Endodermal cell (in vitro differentiated cells): ENCODE data around the gene NFATC1. TPM values are rescaled to one million over a fixed set of nuclear protein-coding genes. Genes with fewer than 3 reads are reported as not detected.
A peak's percentile ranks its signal among the peaks of the same experiment; 100 is the strongest.

Source experiments
- DNase-seq: peaks from one replicate; pipeline ENCODE4 v3.0.0-alpha.2; 2017
- H3K27ac ChIP-seq: 2 replicates; pipeline ENCODE4 v1.5.1; 2013; ENCODE audit warnings: mild to moderate bottlenecking, low read depth, low read length, moderate library complexity
- H3K27me3 ChIP-seq: 2 replicates; pipeline ENCODE4 v1.6.1; 2013; ENCODE audit warnings: mild to moderate bottlenecking, low read length, moderate library complexity; ENCODE audit not compliant: insufficient read depth, control insufficient read depth, poor library complexity, severe bottlenecking
- H3K36me3 ChIP-seq: 2 replicates; pipeline ENCODE4 v1.7.0; 2013; ENCODE audit warnings: mild to moderate bottlenecking, low read length, moderate library complexity; ENCODE audit not compliant: control insufficient read depth, insufficient read depth
- H3K4me1 ChIP-seq: one replicate; pipeline ENCODE4 v1.7.0; 2013; ENCODE audit warnings: low read length; ENCODE audit not compliant: control insufficient read depth, insufficient read depth
- H3K4me3 ChIP-seq: 2 replicates; pipeline ENCODE4 v1.5.1; 2013; ENCODE audit warnings: mild to moderate bottlenecking, low read length, moderate library complexity
- H3K9ac ChIP-seq: 2 replicates; pipeline ENCODE4 v1.6.1; 2013; ENCODE audit warnings: mild to moderate bottlenecking, low read length, moderate library complexity; ENCODE audit not compliant: poor library complexity, severe bottlenecking; ENCODE audit errors: extremely low read depth
- H3K9me3 ChIP-seq: 2 replicates; pipeline ENCODE4 v1.6.1; 2013; ENCODE audit warnings: mild to moderate bottlenecking, low read length, moderate library complexity; ENCODE audit not compliant: control insufficient read depth
- H3K27ac Mint-ChIP-seq: 2 replicates; pipeline ENCODE4 v1.8.0; 2020; ENCODE audit warnings: mixed read lengths
- H3K27me3 Mint-ChIP-seq: 2 replicates; pipeline ENCODE4 v1.8.0; 2021; ENCODE audit warnings: mild to moderate bottlenecking, mixed read lengths; ENCODE audit not compliant: insufficient read depth
- H3K36me3 Mint-ChIP-seq: 2 replicates; pipeline ENCODE4 v1.8.0; 2020; ENCODE audit warnings: low read depth, mixed read lengths
- H3K4me1 Mint-ChIP-seq: 2 replicates; pipeline ENCODE4 v1.8.0; 2020; ENCODE audit warnings: mixed read lengths
- H3K4me3 Mint-ChIP-seq: 2 replicates; pipeline ENCODE4 v1.8.0; 2020; ENCODE audit warnings: mild to moderate bottlenecking, moderate library complexity, mixed read lengths
- H3K9me3 Mint-ChIP-seq: 2 replicates; pipeline ENCODE4 v1.8.0; 2020; ENCODE audit warnings: mild to moderate bottlenecking, mixed read lengths
- WGBS, 2 experiments: methylation state at CpG; one replicate each; pipeline versions ENCODE4 v1.1.5 to v1.1.7; 2013; ENCODE audit warnings: missing lambda C conversion rate in 2 of 2, mixed read lengths in 1 of 2; ENCODE audit not compliant: insufficient coverage in 1 of 2, insufficient read length in 1 of 2; 5-methylcytosine and 5-hydroxymethylcytosine counted together
- total RNA-seq, 2 donors: library from RNA; stranded (reverse); fragmentation: NEBNext Ultra II Directional in 1 of 2; extraction: Animal tissue kit (Norgen Biotek cat#: 25700) in 1 of 2; gene quantifications; 2 replicates in 1 of 2; 3 replicates in 1 of 2; pipeline ENCODE4 v1.2.1, GENCODE V29; 2021
- TF ChIP-seq, protein P1 (sequence below): fragments of 200-600 bp; sonication (generic); conservative IDR thresholded peaks from 2 replicates; pipeline ENCODE4 v1.5.0; 2021; ENCODE audit warnings: antibody characterized with exemption, mild to moderate bottlenecking

Gene NFATC1
- total RNA-seq, 2 donors from 2014 or later: 23.4 to 32.5 TPM

DNA sequence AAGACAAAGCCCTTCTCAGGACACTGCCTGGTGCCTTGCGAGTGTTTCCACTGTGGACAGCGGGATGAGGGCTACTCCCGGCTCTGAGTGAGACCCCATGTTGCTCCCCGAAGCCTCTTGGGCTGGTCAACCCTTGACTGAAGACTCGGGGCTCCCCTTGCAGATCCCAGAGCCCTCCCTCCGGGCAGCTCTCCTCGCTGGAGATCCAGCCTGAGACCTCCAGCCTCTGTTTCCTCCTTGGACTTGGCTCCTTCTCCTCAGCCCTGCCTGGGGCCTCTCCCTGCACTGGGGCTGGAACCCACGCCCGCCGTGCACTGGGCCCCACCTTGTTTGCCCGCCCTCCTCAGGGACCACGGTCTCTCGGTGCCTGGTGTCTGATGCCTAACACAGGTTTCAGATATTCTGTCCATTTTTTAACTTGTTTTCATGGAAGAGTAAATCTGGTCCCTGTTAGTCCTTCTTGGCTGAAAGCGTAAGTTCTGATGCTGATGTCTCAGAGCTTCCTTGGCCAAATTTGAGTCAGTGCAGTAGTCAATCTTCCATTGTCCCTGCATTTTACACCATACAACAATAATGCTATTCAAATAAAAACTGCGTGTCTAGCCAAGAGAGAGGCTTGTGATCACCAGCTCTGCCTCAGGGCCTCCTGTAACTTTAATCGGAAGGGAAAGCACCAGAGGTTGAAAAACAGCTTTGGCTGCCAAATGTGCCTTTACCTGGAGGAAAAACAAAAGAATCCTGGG is 144.6 kb downstream of the NFATC1 start:
- H3K4me1 Mint-ChIP-seq: no peaks in the 10 kb centered on the region
- 90 to 92% methylated on average over 16 of the region's 16 CpGs for WGBS, 2 experiments
- H3K36me3 Mint-ChIP-seq: peaks cover 2% of the 10 kb centered on the region
- no peak overlapping the region for H3K27ac Mint-ChIP-seq
- no peak overlapping the region for H3K4me3 ChIP-seq
- H3K27me3 ChIP-seq: no peaks in the 10 kb centered on the region
- TF ChIP-seq, protein P1, sequence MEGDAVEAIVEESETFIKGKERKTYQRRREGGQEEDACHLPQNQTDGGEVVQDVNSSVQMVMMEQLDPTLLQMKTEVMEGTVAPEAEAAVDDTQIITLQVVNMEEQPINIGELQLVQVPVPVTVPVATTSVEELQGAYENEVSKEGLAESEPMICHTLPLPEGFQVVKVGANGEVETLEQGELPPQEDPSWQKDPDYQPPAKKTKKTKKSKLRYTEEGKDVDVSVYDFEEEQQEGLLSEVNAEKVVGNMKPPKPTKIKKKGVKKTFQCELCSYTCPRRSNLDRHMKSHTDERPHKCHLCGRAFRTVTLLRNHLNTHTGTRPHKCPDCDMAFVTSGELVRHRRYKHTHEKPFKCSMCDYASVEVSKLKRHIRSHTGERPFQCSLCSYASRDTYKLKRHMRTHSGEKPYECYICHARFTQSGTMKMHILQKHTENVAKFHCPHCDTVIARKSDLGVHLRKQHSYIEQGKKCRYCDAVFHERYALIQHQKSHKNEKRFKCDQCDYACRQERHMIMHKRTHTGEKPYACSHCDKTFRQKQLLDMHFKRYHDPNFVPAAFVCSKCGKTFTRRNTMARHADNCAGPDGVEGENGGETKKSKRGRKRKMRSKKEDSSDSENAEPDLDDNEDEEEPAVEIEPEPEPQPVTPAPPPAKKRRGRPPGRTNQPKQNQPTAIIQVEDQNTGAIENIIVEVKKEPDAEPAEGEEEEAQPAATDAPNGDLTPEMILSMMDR: no peak
- H3K4me1 ChIP-seq: no peaks in the 10 kb centered on the region
- H3K36me3 ChIP-seq: no peaks in the 10 kb centered on the region
- H3K27me3 Mint-ChIP-seq: peaks cover 3% of the 10 kb centered on the region
- H3K9me3 Mint-ChIP-seq: peaks cover 26% of the 10 kb centered on the region
- no peak overlapping the region for H3K9ac ChIP-seq
- H3K27ac ChIP-seq: no peak overlapping the region
- no peak overlapping the region for H3K4me3 Mint-ChIP-seq
- peaks cover 17% of the 10 kb centered on the region for H3K9me3 ChIP-seq
- DNase-seq: peak; percentile 13

- no peak overlapping the region for H3K4me3 ChIP-seq
- H3K36me3 Mint-ChIP-seq: peaks cover 2% of the 10 kb centered on the region
- H3K9me3 ChIP-seq: peaks cover 17% of the 10 kb centered on the region
- H3K27ac ChIP-seq: no peak overlapping the region
- no peak overlapping the region for H3K9ac ChIP-seq
- H3K4me3 Mint-ChIP-seq: no peak overlapping the region
- H3K27me3 Mint-ChIP-seq: peaks cover 3% of the 10 kb centered on the region
- H3K27me3 ChIP-seq: no peaks in the 10 kb centered on the region
- TF ChIP-seq, protein P1: no peak
- no peaks in the 10 kb centered on the region for H3K36me3 ChIP-seq
- peaks cover 26% of the 10 kb centered on the region for H3K9me3 Mint-ChIP-seq
- H3K27ac Mint-ChIP-seq: no peak overlapping the region
- H3K4me1 Mint-ChIP-seq: no peaks in the 10 kb centered on the region
- 89 to 93% methylated on average over 11 to 12 of the region's 12 CpGs for WGBS, 2 experiments
- H3K4me1 ChIP-seq: no peaks in the 10 kb centered on the region
- DNase-seq: peak; percentile 24
These were observed 145.2 kb downstream of the NFATC1 start for GRCh38 chr18:79540904-79541282.

- Histone ChIP-seq H3K36me3 (no peaks in the 10 kb centered on the region), H3K4me1 (no peaks in the 10 kb centered on the region), H3K27ac (no peak overlapping the region), H3K9ac (no peak overlapping the region), H3K27me3 (no peaks in the 10 kb centered on the region), H3K9me3 (peaks cover 10% of the 10 kb centered on the region), H3K4me3 (no peak overlapping the region)
- Mint-ChIP-seq H3K4me1 (no peaks in the 10 kb centered on the region), H3K9me3 (peaks cover 28% of the 10 kb centered on the region), H3K36me3 (peaks cover 2% of the 10 kb centered on the region), H3K27me3 (peaks cover 3% of the 10 kb centered on the region), H3K27ac (no peak overlapping the region), H3K4me3 (no peak overlapping the region)
- 86 to 96% methylated on average over 2 of the region's 2 CpGs for WGBS, 2 experiments
- TF ChIP-seq, protein P1: no peak
- DNase-seq: peak; percentile 1
These were observed 146.5 kb downstream of the NFATC1 start for GRCh38 chr18:79542213-79542612.
